ENCODE results near the gene MAB21L3. TPM values are rescaled to one million over a fixed set of nuclear protein-coding genes. Genes with fewer than 3 reads are reported as not detected.

Gene MAB21L3
- total RNA-seq, 1 experiment from 2014 or later = 2.8 TPM

- ChIA-PET POLR2A (no interaction called here), CTCF (no interaction called here)
- Mint-ChIP-seq H3K9me3 (ENCODE audit: unreplicated experiment) (no peaks in the 10 kb centered on the region), H3K4me3 (ENCODE audit: unreplicated experiment) (no peak overlapping the region), H3K4me1 (ENCODE audit: insufficient read depth, unreplicated experiment) (peaks cover 33% of the 10 kb centered on the region), H3K27ac (ENCODE audit: low read depth, unreplicated experiment) (peak overlapping the region; percentile 86), H3K27me3 (ENCODE audit: insufficient read depth, unreplicated experiment) (no peaks in the 10 kb centered on the region), H3K36me3 (ENCODE audit: insufficient read depth, unreplicated experiment) (no peaks in the 10 kb centered on the region)
- TF ChIP-seq, protein P1, sequence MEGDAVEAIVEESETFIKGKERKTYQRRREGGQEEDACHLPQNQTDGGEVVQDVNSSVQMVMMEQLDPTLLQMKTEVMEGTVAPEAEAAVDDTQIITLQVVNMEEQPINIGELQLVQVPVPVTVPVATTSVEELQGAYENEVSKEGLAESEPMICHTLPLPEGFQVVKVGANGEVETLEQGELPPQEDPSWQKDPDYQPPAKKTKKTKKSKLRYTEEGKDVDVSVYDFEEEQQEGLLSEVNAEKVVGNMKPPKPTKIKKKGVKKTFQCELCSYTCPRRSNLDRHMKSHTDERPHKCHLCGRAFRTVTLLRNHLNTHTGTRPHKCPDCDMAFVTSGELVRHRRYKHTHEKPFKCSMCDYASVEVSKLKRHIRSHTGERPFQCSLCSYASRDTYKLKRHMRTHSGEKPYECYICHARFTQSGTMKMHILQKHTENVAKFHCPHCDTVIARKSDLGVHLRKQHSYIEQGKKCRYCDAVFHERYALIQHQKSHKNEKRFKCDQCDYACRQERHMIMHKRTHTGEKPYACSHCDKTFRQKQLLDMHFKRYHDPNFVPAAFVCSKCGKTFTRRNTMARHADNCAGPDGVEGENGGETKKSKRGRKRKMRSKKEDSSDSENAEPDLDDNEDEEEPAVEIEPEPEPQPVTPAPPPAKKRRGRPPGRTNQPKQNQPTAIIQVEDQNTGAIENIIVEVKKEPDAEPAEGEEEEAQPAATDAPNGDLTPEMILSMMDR (IDR thresholded peaks at IDR 0.05; ENCODE audit: unreplicated experiment) = no peak
- no TSS peak for BruUV-seq (replicated peaks)
- intact Hi-C loops (cut with micrococcal nuclease) = no loop called here
- DNase-seq (ENCODE audit: unreplicated experiment) = no peak
These were observed 1.4 kb downstream of the MAB21L3 start for GRCh38 chr1:116112388-116113140.

DNA sequence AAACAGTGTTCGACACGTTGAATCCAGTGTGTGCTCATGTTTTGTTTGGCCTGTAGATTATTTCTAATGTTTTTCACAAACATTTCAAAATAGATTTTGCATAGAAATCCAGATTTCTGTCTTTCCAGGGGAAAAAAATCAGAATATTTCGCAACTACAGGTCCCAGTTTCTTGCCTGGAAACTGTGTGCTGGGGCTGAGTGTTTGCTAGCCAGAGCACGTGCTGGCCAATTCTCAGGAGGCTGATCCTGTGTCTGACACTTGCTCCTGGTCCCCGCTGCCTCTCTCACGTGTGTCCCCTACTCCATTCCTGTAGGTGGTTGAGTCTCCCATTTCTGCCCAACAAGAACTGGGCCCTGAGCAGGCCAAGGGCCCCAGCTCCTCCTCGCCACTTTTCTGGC is 2.4 kb downstream of the MAB21L3 start:
- intact Hi-C loops (cut with micrococcal nuclease) = no loop called here
- Mint-ChIP-seq H3K4me1 (ENCODE audit: insufficient read depth, unreplicated experiment) (peaks cover 33% of the 10 kb centered on the region), H3K36me3 (ENCODE audit: insufficient read depth, unreplicated experiment) (no peaks in the 10 kb centered on the region), H3K27me3 (ENCODE audit: insufficient read depth, unreplicated experiment) (no peaks in the 10 kb centered on the region), H3K9me3 (ENCODE audit: unreplicated experiment) (no peaks in the 10 kb centered on the region), H3K4me3 (ENCODE audit: unreplicated experiment) (no peak overlapping the region), H3K27ac (ENCODE audit: low read depth, unreplicated experiment) (no peak overlapping the region)
- no peak for DNase-seq (ENCODE audit: unreplicated experiment)
- ChIA-PET POLR2A (no interaction called here), CTCF (interaction anchor here (0.6 kb wide), 1 partner anchor 423 kb away, joined by 3 read pairs; no protein-coding TSS in a partner anchor)
- no TSS peak for BruUV-seq (replicated peaks)
- TF ChIP-seq, protein P1 (IDR thresholded peaks at IDR 0.05; ENCODE audit: unreplicated experiment) = no peak

DNA sequence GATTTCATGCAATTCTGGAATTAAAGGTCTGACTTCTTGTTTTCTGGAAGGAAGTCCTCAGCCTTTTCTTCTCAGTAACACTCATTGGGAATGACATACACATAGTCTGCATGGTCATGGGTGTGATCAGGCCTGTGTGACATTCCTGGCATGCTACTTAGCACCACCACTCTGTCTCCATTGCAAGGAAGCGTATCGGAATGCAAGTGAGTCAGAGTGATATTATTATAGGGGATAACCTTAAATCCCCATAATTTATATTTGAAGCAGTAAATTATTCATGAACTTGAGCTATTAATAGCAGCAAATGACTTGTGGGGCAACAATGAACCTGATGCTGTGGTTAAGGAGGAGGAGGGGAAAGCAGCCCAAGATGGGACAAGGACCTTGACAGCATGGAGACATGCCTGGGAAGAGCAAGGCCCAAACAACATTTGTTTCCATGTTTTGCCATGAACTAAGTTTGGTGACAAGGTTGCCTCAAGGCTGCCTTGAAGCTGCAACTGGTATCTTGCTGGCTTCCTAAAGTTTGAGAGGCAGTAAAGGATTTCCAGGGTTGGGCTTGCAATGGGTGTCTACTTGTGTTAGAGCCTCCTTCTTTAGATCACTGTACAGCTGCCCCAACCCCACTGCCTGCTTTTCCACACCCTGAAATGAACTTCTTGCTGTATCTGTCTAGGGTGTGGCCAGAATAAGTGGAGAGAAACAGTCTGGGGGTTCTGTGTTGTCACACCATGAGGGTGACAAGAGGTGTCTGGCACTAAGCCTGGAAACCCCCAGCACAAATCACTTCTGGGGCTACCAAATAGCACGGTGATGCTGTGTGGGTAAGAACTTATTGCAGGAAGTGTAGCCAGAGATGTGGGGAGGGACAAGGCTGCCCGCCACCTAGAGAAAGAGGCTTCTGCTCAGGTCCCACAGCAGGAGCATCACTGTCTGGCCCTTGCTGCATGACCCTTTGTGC is 4.6 kb downstream of the MAB21L3 start:
- H3K27me3 Mint-ChIP-seq (ENCODE audit: insufficient read depth, unreplicated experiment) = no peaks in the 10 kb centered on the region
- DNase-seq (ENCODE audit: unreplicated experiment) = peak; percentile 43
- TF ChIP-seq, protein P1 (IDR thresholded peaks at IDR 0.05; ENCODE audit: unreplicated experiment) = no peak
- no TSS peak for BruUV-seq (replicated peaks)
- ChIA-PET CTCF (no interaction called here), POLR2A (interaction anchor here (0.8 kb wide), 2 partner anchors 9 to 26 kb away, joined by 3 read pairs; no protein-coding TSS in a partner anchor)
- no peak overlapping the region for H3K27ac Mint-ChIP-seq (ENCODE audit: low read depth, unreplicated experiment)
- no peak overlapping the region for H3K4me3 Mint-ChIP-seq (ENCODE audit: unreplicated experiment)
- intact Hi-C loops (cut with micrococcal nuclease) = no loop called here
- H3K9me3 Mint-ChIP-seq (ENCODE audit: unreplicated experiment) = no peaks in the 10 kb centered on the region
- H3K4me1 Mint-ChIP-seq (ENCODE audit: insufficient read depth, unreplicated experiment) = peaks cover 23% of the 10 kb centered on the region
- no peaks in the 10 kb centered on the region for H3K36me3 Mint-ChIP-seq (ENCODE audit: insufficient read depth, unreplicated experiment)

GRCh38 chr1:116118471-116118870 is 7.3 kb downstream of the MAB21L3 start:
- Mint-ChIP-seq H3K4me1 (ENCODE audit: insufficient read depth, unreplicated experiment) (peaks cover 14% of the 10 kb centered on the region), H3K36me3 (ENCODE audit: insufficient read depth, unreplicated experiment) (no peaks in the 10 kb centered on the region), H3K4me3 (ENCODE audit: unreplicated experiment) (no peak overlapping the region), H3K27ac (ENCODE audit: low read depth, unreplicated experiment) (no peak overlapping the region), H3K27me3 (ENCODE audit: insufficient read depth, unreplicated experiment) (no peaks in the 10 kb centered on the region), H3K9me3 (ENCODE audit: unreplicated experiment) (no peaks in the 10 kb centered on the region)
- ChIA-PET POLR2A (interaction anchor here (0.7 kb wide), 1 partner anchor 332 kb away, joined by 3 read pairs; no protein-coding TSS in a partner anchor), CTCF (interaction anchor here (1.2 kb wide), 1 partner anchor 93 kb away, joined by 5 read pairs; no protein-coding TSS in a partner anchor)
- DNase-seq (ENCODE audit: unreplicated experiment) = no peak
- intact Hi-C loops (cut with micrococcal nuclease) = no loop called here
- no TSS peak for BruUV-seq (replicated peaks)
- TF ChIP-seq, protein P1 (IDR thresholded peaks at IDR 0.05; ENCODE audit: unreplicated experiment) = no peak

All from MCF 10A (cell line).